ENCODE data around the gene RNF10. TPM values are rescaled to one million over a fixed set of nuclear protein-coding genes. Genes with fewer than 3 reads are reported as not detected.

Gene RNF10
- total RNA-seq, 1 experiment from 2014 or later, result 153 TPM

GRCh38 chr12:120497524-120498150 lies 36.5 kb upstream of the RNF10 start:
- Histone ChIP-seq H3K14ac (ENCODE audit: insufficient read depth, low read length) (no peak overlapping the region), H3K27ac (ENCODE audit: insufficient read length, low read depth, low read length) (no peak overlapping the region), H3T11ph (ENCODE audit: low read length) (no peak overlapping the region), H2BK120ac (ENCODE audit: low read depth, low read length, poor library complexity, severe bottlenecking) (no peak overlapping the region), H3K18ac (ENCODE audit: insufficient read length, low read depth, low read length) (no peak overlapping the region), H4K5ac (ENCODE audit: insufficient read length, low read depth, low read length) (no peak overlapping the region), H3K4me2 (ENCODE audit: insufficient read depth, insufficient read length, low read length) (peak overlapping the region; percentile 100), H3K4me1 (ENCODE audit: insufficient read depth, low read length) (no peaks in the 10 kb centered on the region; the same call in 1 of the 2 replicates), H3K9ac (ENCODE audit: extremely low read depth, insufficient read length, low read length) (peak overlapping the region; percentile 72), H3K9me3 (ENCODE audit: control insufficient read depth, low read depth, low read length) (no peaks in the 10 kb centered on the region), H2BK5ac (ENCODE audit: insufficient read length, low read length) (no peak overlapping the region), H2AFZ (ENCODE audit: low read length) (no peak overlapping the region), H4K8ac (replicated peaks; ENCODE audit: insufficient read length, low read depth, low read length) (no peak overlapping the region), H3K23me2 (ENCODE audit: insufficient read length, low read depth, low read length, poor library complexity, severe bottlenecking) (peaks cover 14% of the 10 kb centered on the region), H3K56ac (ENCODE audit: insufficient read length, low read depth, low read length) (no peak overlapping the region), H2BK12ac (ENCODE audit: insufficient read length, low read depth, low read length) (no peak overlapping the region), H2BK15ac (ENCODE audit: low read depth, low read length) (no peak overlapping the region), H3K79me2 (ENCODE audit: insufficient read depth, low read length) (peaks cover 10% of the 10 kb centered on the region; the same call in 1 of the 2 replicates), H4K91ac (ENCODE audit: insufficient read length, low read depth, low read length) (no peak overlapping the region), H2AK5ac (ENCODE audit: insufficient read length, low read length) (no peak overlapping the region), H2BK20ac (ENCODE audit: low read depth, low read length, poor library complexity, severe bottlenecking) (no peak overlapping the region), H3K4ac (ENCODE audit: low read depth, low read length) (no peak overlapping the region), H3K27me3 (ENCODE audit: insufficient read depth, low read length) (no peaks in the 10 kb centered on the region), H4K20me1 (ENCODE audit: control insufficient read depth, insufficient read depth, insufficient read length) (no peaks in the 10 kb centered on the region), H3K79me1 (ENCODE audit: insufficient read depth, low read depth, low read length, poor library complexity, severe bottlenecking) (peaks cover 3% of the 10 kb centered on the region), H3K23ac (ENCODE audit: insufficient read length, low read depth, low read length) (no peak overlapping the region)
- Mint-ChIP-seq H3K4me1 (peaks cover 26 to 30% of the 10 kb centered on the region in 2 experiments), H3K9me3 (no peaks in the 10 kb centered on the region), H3K27ac (peak overlapping the region in 1 of 3 experiments; percentile 80; a peak in 2 of 7 replicates), H3K36me3 (ENCODE audit: insufficient read depth in 1 of 3, low read depth in 3 of 3) (peaks cover 20 to 52% (median 37%) of the 10 kb centered on the region in 3 experiments; a peak in 6 of 7 replicates), H3K27me3 (ENCODE audit: low read depth) (no peaks in the 10 kb centered on the region), H3K4me3 (peak overlapping the region; percentile 97 to 99)
- no peak for DNase-seq
- TF ChIP-seq CTCF (conservative IDR thresholded peaks at IDR 0.05), result no peak
- WGBS (ENCODE audit: extremely low coverage, insufficient read length, low lambda C conversion rate), result no CpG with 5 or more reads among the region's 9 CpGs

All from H9 (cell line).